Mesodermal cell (in vitro differentiated cells): ENCODE data around the gene PDE1A.
A peak's percentile ranks its signal among the peaks of the same experiment; 100 is the strongest.

Experiments used
- H3K27ac ChIP-seq: 2 replicates; pipeline ENCODE4 v1.7.0; 2013; ENCODE audit warnings: mild to moderate bottlenecking, low read depth, low read length, moderate library complexity; ENCODE audit not compliant: severe bottlenecking
- H3K36me3 ChIP-seq: 2 replicates; pipeline ENCODE4 v1.7.1; 2013; ENCODE audit warnings: mild to moderate bottlenecking, low read length, moderate library complexity; ENCODE audit not compliant: control insufficient read depth, insufficient read depth
- H3K4me1 ChIP-seq: one replicate; pipeline ENCODE4 v1.7.1; 2013; ENCODE audit warnings: mild to moderate bottlenecking, low read length; ENCODE audit not compliant: insufficient read depth, control insufficient read depth, poor library complexity, severe bottlenecking
- H3K4me3 ChIP-seq: 2 replicates; pipeline ENCODE4 v1.7.0; 2013; ENCODE audit warnings: low read length, control low read depth, mild to moderate bottlenecking; ENCODE audit not compliant: insufficient read depth, poor library complexity, severe bottlenecking; ENCODE audit errors: extremely low read depth
- H3K9me3 ChIP-seq: 2 replicates; pipeline ENCODE4 v1.7.1; 2013; ENCODE audit warnings: mild to moderate bottlenecking, low read length, moderate library complexity; ENCODE audit not compliant: control insufficient read depth
- WGBS, 2 experiments: methylation state at CpG; one replicate each; pipeline ENCODE4 v1.1.5; 2013; ENCODE audit warnings: missing lambda C conversion rate in 2 of 2; ENCODE audit not compliant: insufficient coverage in 2 of 2; 5-methylcytosine and 5-hydroxymethylcytosine counted together

Gene PDE1A

GRCh38 chr2:182179176-182179575, 247.7 kb downstream of the PDE1A start:
- H3K4me3 ChIP-seq, result no peak overlapping the region
- no peaks in the 10 kb centered on the region for H3K36me3 ChIP-seq
- no peaks in the 10 kb centered on the region for H3K4me1 ChIP-seq
- H3K9me3 ChIP-seq, result peaks cover 6% of the 10 kb centered on the region
- no peak overlapping the region for H3K27ac ChIP-seq

- Histone ChIP-seq H3K4me3 (no peak overlapping the region), H3K9me3 (no peaks in the 10 kb centered on the region), H3K4me1 (no peaks in the 10 kb centered on the region), H3K27ac (no peak overlapping the region), H3K36me3 (no peaks in the 10 kb centered on the region)
- 73% methylated on average over 3 of the region's 5 CpGs; no CpG with 5 or more reads in 1 of the 2 experiments for WGBS, 2 experiments
Measured at GRCh38 chr2:182173944-182174622, 252.8 kb downstream of the PDE1A start.

GRCh38 chr2:182170341-182170740, 256.5 kb downstream of the PDE1A start:
- WGBS, 2 experiments, result 75% methylated on average over 1 of the region's 3 CpGs; no CpG with 5 or more reads in 1 of the 2 experiments
- Histone ChIP-seq H3K4me3 (no peak overlapping the region), H3K36me3 (no peaks in the 10 kb centered on the region), H3K4me1 (no peaks in the 10 kb centered on the region), H3K27ac (no peak overlapping the region), H3K9me3 (no peaks in the 10 kb centered on the region)

GRCh38 chr2:182167882-182168281, 259.0 kb downstream of the PDE1A start:
- Histone ChIP-seq H3K27ac (no peak overlapping the region), H3K36me3 (no peaks in the 10 kb centered on the region), H3K4me3 (no peak overlapping the region), H3K9me3 (no peaks in the 10 kb centered on the region), H3K4me1 (no peaks in the 10 kb centered on the region)
- 100% methylated on average over 1 to 2 of the region's 4 CpGs for WGBS, 2 experiments

- no peak overlapping the region for H3K27ac ChIP-seq
- no CpG with 5 or more reads among the region's 2 CpGs for WGBS, 2 experiments
Measured at GRCh38 chr2:182166841-182167240, 260.0 kb downstream of the PDE1A start.

GRCh38 chr2:182166406-182166805, 260.4 kb downstream of the PDE1A start:
- H3K27ac ChIP-seq, result no peak overlapping the region
- WGBS, 2 experiments, result 81 to 94% methylated on average over 2 of the region's 2 CpGs
- H3K9me3 ChIP-seq, result no peaks in the 10 kb centered on the region
- H3K36me3 ChIP-seq, result no peaks in the 10 kb centered on the region
- no peak overlapping the region for H3K4me3 ChIP-seq
- H3K4me1 ChIP-seq, result no peaks in the 10 kb centered on the region

More at GRCh38 chr2:182166841-182167240, 260.0 kb downstream of the PDE1A start:
- Histone ChIP-seq H3K4me3 (no peak overlapping the region), H3K4me1 (no peaks in the 10 kb centered on the region), H3K9me3 (no peaks in the 10 kb centered on the region), H3K36me3 (no peaks in the 10 kb centered on the region)

GRCh38 chr2:182165202-182165601, 261.6 kb downstream of the PDE1A start:
- 93 to 100% methylated on average over 1 to 2 of the region's 2 CpGs for WGBS, 2 experiments
- Histone ChIP-seq H3K9me3 (no peaks in the 10 kb centered on the region), H3K4me1 (no peaks in the 10 kb centered on the region), H3K27ac (no peak overlapping the region), H3K36me3 (no peaks in the 10 kb centered on the region), H3K4me3 (no peak overlapping the region)

GRCh38 chr2:182164686-182165085, 262.1 kb downstream of the PDE1A start:
- Histone ChIP-seq H3K4me1 (no peaks in the 10 kb centered on the region), H3K36me3 (no peaks in the 10 kb centered on the region), H3K27ac (no peak overlapping the region), H3K4me3 (no peak overlapping the region), H3K9me3 (no peaks in the 10 kb centered on the region)
- WGBS, 2 experiments, result 67 to 100% methylated on average over 1 of the region's 1 CpG

- H3K27ac ChIP-seq, result no peak overlapping the region
- H3K4me3 ChIP-seq, result no peak overlapping the region
- no peaks in the 10 kb centered on the region for H3K4me1 ChIP-seq
- 72 to 100% methylated on average over 1 to 3 of the region's 3 CpGs for WGBS, 2 experiments
- no peaks in the 10 kb centered on the region for H3K36me3 ChIP-seq
- no peaks in the 10 kb centered on the region for H3K9me3 ChIP-seq
Measured at GRCh38 chr2:182163878-182164277, 263.0 kb downstream of the PDE1A start.

GRCh38 chr2:182148344-182148743, 278.5 kb downstream of the PDE1A start:
- H3K4me3 ChIP-seq, result no peak overlapping the region
- 74 to 100% methylated on average over 2 of the region's 2 CpGs for WGBS, 2 experiments

GRCh38 chr2:182144776-182145165, 282.1 kb downstream of the PDE1A start:
- Histone ChIP-seq H3K4me3 (no peak overlapping the region), H3K36me3 (no peaks in the 10 kb centered on the region), H3K9me3 (no peaks in the 10 kb centered on the region), H3K4me1 (peaks cover 10% of the 10 kb centered on the region), H3K27ac (peak overlapping the region; percentile 83)
- WGBS, 2 experiments, result no CpG with 5 or more reads among the region's 1 CpG

More at GRCh38 chr2:182148344-182148743, 278.5 kb downstream of the PDE1A start:
- Histone ChIP-seq H3K36me3 (no peaks in the 10 kb centered on the region), H3K27ac (no peak overlapping the region), H3K4me1 (peaks cover 10% of the 10 kb centered on the region), H3K9me3 (no peaks in the 10 kb centered on the region)
